Nephron progenitor cell (in vitro differentiated cells): Measurements from ENCODE around the gene EIF2S1.

Source experiments
- DNase-seq: peaks from one replicate; pipeline ENCODE4 v3.0.0; 2021
- H3K27ac Mint-ChIP-seq: 2 replicates; pipeline ENCODE4 v1.8.0; 2021; ENCODE audit warnings: mild to moderate bottlenecking, moderate library complexity, mixed read lengths
- H3K27me3 Mint-ChIP-seq: 2 replicates; pipeline ENCODE4 v1.8.0; 2021; ENCODE audit warnings: mild to moderate bottlenecking, low read depth, mixed read lengths; ENCODE audit not compliant: poor library complexity
- H3K36me3 Mint-ChIP-seq: 2 replicates; pipeline ENCODE4 v1.8.0; 2021; ENCODE audit warnings: low read depth, mixed read lengths
- H3K4me1 Mint-ChIP-seq: 2 replicates; pipeline ENCODE4 v1.8.0; 2021; ENCODE audit warnings: mixed read lengths
- H3K4me3 Mint-ChIP-seq: 2 replicates; pipeline ENCODE4 v1.8.0; 2021; ENCODE audit warnings: mild to moderate bottlenecking, moderate library complexity, mixed read lengths
- H3K9me3 Mint-ChIP-seq: 2 replicates; pipeline ENCODE4 v1.8.0; 2021; ENCODE audit warnings: mild to moderate bottlenecking, moderate library complexity, mixed read lengths
- CTCF ChIP-seq: fragments of 200-600 bp; sonication (generic); IDR thresholded peaks from 2 replicates; pipeline ENCODE4 v1.5.0; 2021; ENCODE audit warnings: antibody characterized with exemption

EIF2S1 gene

GRCh38 chr14:67385120-67385519 lies 25.0 kb downstream of the EIF2S1 start:
- no peaks in the 10 kb centered on the region for H3K4me1 Mint-ChIP-seq
- H3K36me3 Mint-ChIP-seq: peaks cover 54% of the 10 kb centered on the region
- DNase-seq: no peak
- H3K9me3 Mint-ChIP-seq: no peaks in the 10 kb centered on the region
- no peak for TF ChIP-seq CTCF
- no peak overlapping the region for H3K27ac Mint-ChIP-seq
- peaks cover 2% of the 10 kb centered on the region for H3K27me3 Mint-ChIP-seq
- no peak overlapping the region for H3K4me3 Mint-ChIP-seq

GRCh38 chr14:67385618-67386017 lies 25.5 kb downstream of the EIF2S1 start:
- no peaks in the 10 kb centered on the region for H3K9me3 Mint-ChIP-seq
- no peak overlapping the region for H3K27ac Mint-ChIP-seq
- no peak for DNase-seq
- no peaks in the 10 kb centered on the region for H3K4me1 Mint-ChIP-seq
- H3K36me3 Mint-ChIP-seq: peaks cover 49% of the 10 kb centered on the region
- TF ChIP-seq CTCF: no peak
- H3K4me3 Mint-ChIP-seq: no peak overlapping the region
- peaks cover 2% of the 10 kb centered on the region for H3K27me3 Mint-ChIP-seq

- Mint-ChIP-seq H3K36me3 (peaks cover 38% of the 10 kb centered on the region), H3K27ac (peak overlapping the region; percentile 59), H3K9me3 (no peaks in the 10 kb centered on the region), H3K4me1 (no peaks in the 10 kb centered on the region), H3K27me3 (peaks cover 2% of the 10 kb centered on the region), H3K4me3 (no peak overlapping the region)
- DNase-seq: no peak
- no peak for TF ChIP-seq CTCF
Observed at GRCh38 chr14:67387195-67387594, 27.1 kb downstream of the EIF2S1 start.

GRCh38 chr14:67389275-67389674 lies 29.1 kb downstream of the EIF2S1 start:
- no peak for TF ChIP-seq CTCF
- peaks cover 14% of the 10 kb centered on the region for H3K4me1 Mint-ChIP-seq
- no peak for DNase-seq
- H3K27ac Mint-ChIP-seq: no peak overlapping the region
- peaks cover 20% of the 10 kb centered on the region for H3K36me3 Mint-ChIP-seq
- no peak overlapping the region for H3K4me3 Mint-ChIP-seq
- no peaks in the 10 kb centered on the region for H3K9me3 Mint-ChIP-seq
- H3K27me3 Mint-ChIP-seq: peaks cover 6% of the 10 kb centered on the region

DNA sequence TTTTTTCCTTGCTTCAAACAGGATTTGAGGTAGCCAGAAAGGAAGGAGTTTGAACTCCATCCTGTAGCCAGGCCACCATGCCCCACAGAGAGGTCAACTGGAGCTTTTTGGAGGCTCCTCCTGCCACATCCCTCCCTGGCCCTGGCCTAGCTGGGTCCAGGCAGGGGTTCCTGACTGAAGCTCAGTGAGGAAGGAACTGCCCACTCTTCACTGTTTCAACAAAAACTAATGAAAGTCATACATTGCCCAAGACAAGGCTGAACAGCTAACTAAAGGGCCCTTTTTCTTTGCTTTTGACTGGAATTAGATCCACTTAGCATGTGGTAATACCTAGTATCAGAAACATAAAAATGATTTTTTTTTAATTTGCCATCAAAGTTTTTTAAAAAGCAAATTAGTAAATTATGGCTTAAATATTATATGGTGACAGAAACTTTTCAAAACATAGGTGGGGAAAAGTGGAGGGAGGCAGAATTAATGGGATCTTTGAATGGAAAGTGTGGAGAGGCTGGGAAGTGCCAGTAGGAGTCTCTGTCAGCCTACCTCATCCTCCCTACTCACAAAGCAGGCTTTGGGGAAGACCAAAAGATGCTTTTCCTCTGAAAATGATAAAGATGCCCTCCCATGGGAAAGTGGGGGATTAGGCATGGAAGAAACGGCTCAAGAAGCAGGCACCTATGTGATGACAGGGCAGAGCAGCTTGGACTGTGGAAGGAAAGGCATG lies 29.8 kb downstream of the EIF2S1 start:
- H3K27ac Mint-ChIP-seq: no peak overlapping the region
- H3K27me3 Mint-ChIP-seq: peaks cover 6% of the 10 kb centered on the region
- DNase-seq: no peak
- TF ChIP-seq CTCF: no peak
- peaks cover 21% of the 10 kb centered on the region for H3K4me1 Mint-ChIP-seq
- H3K9me3 Mint-ChIP-seq: no peaks in the 10 kb centered on the region
- H3K36me3 Mint-ChIP-seq: peaks cover 13% of the 10 kb centered on the region
- no peak overlapping the region for H3K4me3 Mint-ChIP-seq

DNA sequence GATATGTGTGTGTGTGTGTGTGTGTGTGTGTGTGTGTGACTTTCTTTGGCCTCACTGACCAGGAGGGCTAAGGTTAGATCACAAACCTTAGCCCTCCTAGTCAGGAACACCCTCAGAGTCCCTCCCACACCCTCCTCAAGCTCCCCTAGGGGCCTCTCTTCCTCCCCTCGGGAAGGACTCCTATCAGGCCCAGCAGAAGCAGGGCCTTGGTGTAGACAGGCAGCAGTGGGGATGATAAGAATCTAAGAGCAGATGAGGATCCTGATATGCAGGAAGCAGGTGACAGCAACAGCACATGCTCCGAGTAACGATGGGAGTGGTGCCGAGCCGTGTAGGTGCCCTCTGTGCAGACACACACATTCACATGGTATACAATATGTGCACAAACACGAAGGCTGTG lies 31.1 kb downstream of the EIF2S1 start:
- H3K27ac Mint-ChIP-seq: peak overlapping the region; percentile 32
- H3K4me3 Mint-ChIP-seq: no peak overlapping the region
- peaks cover 6% of the 10 kb centered on the region for H3K27me3 Mint-ChIP-seq
- DNase-seq: no peak
- peaks cover 5% of the 10 kb centered on the region for H3K36me3 Mint-ChIP-seq
- H3K4me1 Mint-ChIP-seq: peaks cover 31% of the 10 kb centered on the region
- H3K9me3 Mint-ChIP-seq: no peaks in the 10 kb centered on the region
- no peak for TF ChIP-seq CTCF
